Tibial nerve (tissue), 4 donors: Measurements from ENCODE around the gene RIPK4.

ENCODE experiments used
- CTCF ChIP-seq, 5 experiments: fragments of 200-600 bp in 3 of 5; fragments of 450-650 bp in 2 of 5; sonication (generic) in 3 of 5; IDR thresholded peaks; one replicate each; pipeline ENCODE4 v1.5.1; 2016 to 2019; ENCODE audit warnings: antibody characterized with exemption in 5 of 5, mild to moderate bottlenecking in 3 of 5, moderate library complexity in 2 of 5
- EP300 ChIP-seq, 2 donors: sonication (generic); formaldehyde crosslinking; IDR thresholded peaks; one replicate each; pipeline ENCODE4 v1.6.1; 2017; ENCODE audit warnings: antibody characterized with exemption in 2 of 2, mild to moderate bottlenecking in 1 of 2
- POLR2A ChIP-seq, 2 donors: fragments of 450-650 bp; IDR thresholded peaks; one replicate each; pipeline ENCODE4 v1.6.1; 2017; ENCODE audit warnings: antibody characterized with exemption in 2 of 2, mild to moderate bottlenecking in 2 of 2, moderate library complexity in 2 of 2

GRCh38 chr21:41802198-41802584 lies 35.3 kb upstream of the RIPK4 start:
- TF ChIP-seq EP300 (IDR thresholded peaks at IDR 0.05) (no peak), CTCF (IDR thresholded peaks at IDR 0.05) (no peak), POLR2A (IDR thresholded peaks at IDR 0.05) (no peak)
